SK-N-SH (cell line): ENCODE data around the gene SMOC1.

Experiments
- CTCF ChIP-seq: fragments of 200-600 bp; sonication (generic); IDR thresholded peaks from 2 replicates; pipeline ENCODE4 v1.6.1; 2017; ENCODE audit warnings: antibody characterized with exemption, mild to moderate bottlenecking, moderate library complexity
- EP300 ChIP-seq, 2 experiments: IDR thresholded peaks; 2 replicates each; pipeline versions ENCODE4 v1.4.0 to v1.6.1; 2012; ENCODE audit warnings: borderline replicate concordance in 1 of 2, low read depth in 1 of 2, low read length in 1 of 2
- MAX ChIP-seq: IDR thresholded peaks from 2 replicates; pipeline ENCODE4 v1.4.0; 2012; ENCODE audit warnings: low read depth
- MXI1 ChIP-seq: IDR thresholded peaks from 2 replicates; pipeline ENCODE4 v1.6.1; 2012; ENCODE audit warnings: mild to moderate bottlenecking, low read depth, low read length, improper control_type of control experiment
- POLR2AphosphoS5 ChIP-seq: IDR thresholded peaks from 2 replicates; pipeline ENCODE4 v1.6.1; 2012; ENCODE audit warnings: low read depth, low read length
- RAD21 ChIP-seq: IDR thresholded peaks from 2 replicates; pipeline ENCODE4 v1.6.1; 2012; ENCODE audit warnings: mild to moderate bottlenecking, low read length
- SIN3A ChIP-seq: IDR thresholded peaks from 2 replicates; pipeline ENCODE4 v1.6.1; 2012; ENCODE audit warnings: low read depth, mild to moderate bottlenecking, low read length, moderate library complexity, borderline replicate concordance
- TAF1 ChIP-seq: IDR thresholded peaks from 2 replicates; pipeline ENCODE4 v1.6.1; 2012; ENCODE audit warnings: low read depth, mild to moderate bottlenecking, low read length, moderate library complexity, borderline replicate concordance
- TEAD4 ChIP-seq: IDR thresholded peaks from 2 replicates; pipeline ENCODE4 v1.4.0; 2012; ENCODE audit warnings: mild to moderate bottlenecking, borderline replicate concordance; ENCODE audit not compliant: insufficient read depth
- YY1 ChIP-seq: IDR thresholded peaks from 2 replicates; pipeline ENCODE4 v1.4.0; 2012; ENCODE audit warnings: low read depth, mild to moderate bottlenecking

GRCh38 chr14:69863083-69863482 is 16.1 kb upstream of the SMOC1 start:
- TF ChIP-seq CTCF = no peak
- no peak for TF ChIP-seq YY1
- no peak for TF ChIP-seq MXI1
- TF ChIP-seq RAD21 = 0 out of 2 replicates have a peak, but pooled peaks have one; percentile 14
- TF ChIP-seq POLR2AphosphoS5 = no peak
- TF ChIP-seq TAF1 = no peak
- TF ChIP-seq EP300 (IDR thresholded peaks at IDR 0.05; ENCODE audit: borderline replicate concordance in 1 of 2, low read depth in 1 of 2, low read length in 1 of 2) = no peak
- no peak for TF ChIP-seq SIN3A
- no peak for TF ChIP-seq TEAD4
- no peak for TF ChIP-seq MAX
